ENCODE results near the gene MMS19. TPM values are rescaled to one million over a fixed set of nuclear protein-coding genes. Genes with fewer than 3 reads are reported as not detected.

MMS19 gene
- total RNA-seq, 4 donors from 2014 or later = 56.1 to 70.0 (median 65.0) TPM

DNA sequence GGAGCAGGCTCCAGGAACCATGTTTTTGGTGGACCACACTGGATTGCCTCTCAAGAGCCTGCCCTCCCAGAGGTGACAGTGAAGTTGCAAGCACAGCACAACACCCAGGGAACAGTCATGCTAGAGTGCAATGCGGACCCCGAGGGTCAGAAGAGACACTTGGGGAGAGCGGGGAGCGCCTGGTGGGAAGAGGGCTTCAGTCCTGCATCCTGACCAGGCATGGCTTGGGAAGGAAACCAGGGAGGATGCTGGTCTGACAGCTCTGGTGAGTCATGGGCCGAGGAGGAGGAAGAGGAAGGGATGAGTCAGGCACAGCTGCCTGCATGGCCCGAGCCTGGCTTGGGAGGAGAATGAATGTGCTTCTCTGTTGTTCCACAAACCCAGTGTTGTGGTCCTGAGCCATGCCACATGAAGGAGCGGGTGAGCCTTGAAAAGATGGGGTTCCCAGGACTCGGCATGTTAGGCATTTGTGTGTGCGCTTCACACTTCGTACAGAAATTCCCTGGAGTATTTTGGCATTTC, 44.9 kb upstream of the MMS19 start:
- peaks cover 48 to 52% of the 10 kb centered on the region in 2 donors for H3K4me1 ChIP-seq
- ATAC-seq = peak; percentile 94 to 96
- H3K9me3 ChIP-seq = no peaks in the 10 kb centered on the region
- intact Hi-C loops (cut with DNase I; ENCODE audit: low total_unique reads) (loop anchor here (2.0 kb wide), 1 partner anchor 44 kb away; the partner anchor contains the start of genes MMS19 and UBTD1), in situ Hi-C loops (cut with MboI; ENCODE audit: low sequenced_read_pairs in 4 of 4) (no loop called here)
- H3K27ac ChIP-seq = peak overlapping the region; percentile 73 to 85 (median 81)
- TF ChIP-seq POLR2A (IDR thresholded peaks at IDR 0.05) = no peak
- TF ChIP-seq, protein P1, sequence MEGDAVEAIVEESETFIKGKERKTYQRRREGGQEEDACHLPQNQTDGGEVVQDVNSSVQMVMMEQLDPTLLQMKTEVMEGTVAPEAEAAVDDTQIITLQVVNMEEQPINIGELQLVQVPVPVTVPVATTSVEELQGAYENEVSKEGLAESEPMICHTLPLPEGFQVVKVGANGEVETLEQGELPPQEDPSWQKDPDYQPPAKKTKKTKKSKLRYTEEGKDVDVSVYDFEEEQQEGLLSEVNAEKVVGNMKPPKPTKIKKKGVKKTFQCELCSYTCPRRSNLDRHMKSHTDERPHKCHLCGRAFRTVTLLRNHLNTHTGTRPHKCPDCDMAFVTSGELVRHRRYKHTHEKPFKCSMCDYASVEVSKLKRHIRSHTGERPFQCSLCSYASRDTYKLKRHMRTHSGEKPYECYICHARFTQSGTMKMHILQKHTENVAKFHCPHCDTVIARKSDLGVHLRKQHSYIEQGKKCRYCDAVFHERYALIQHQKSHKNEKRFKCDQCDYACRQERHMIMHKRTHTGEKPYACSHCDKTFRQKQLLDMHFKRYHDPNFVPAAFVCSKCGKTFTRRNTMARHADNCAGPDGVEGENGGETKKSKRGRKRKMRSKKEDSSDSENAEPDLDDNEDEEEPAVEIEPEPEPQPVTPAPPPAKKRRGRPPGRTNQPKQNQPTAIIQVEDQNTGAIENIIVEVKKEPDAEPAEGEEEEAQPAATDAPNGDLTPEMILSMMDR (IDR thresholded peaks at IDR 0.05 in 4 of 5, conservative IDR thresholded peaks at IDR 0.05 in 1 of 5) = no peak
- no peak overlapping the region for H3K4me3 ChIP-seq
- DNase-seq = peak; percentile 81 to 82
- no peaks in the 10 kb centered on the region for H3K27me3 ChIP-seq
- no peaks in the 10 kb centered on the region for H3K36me3 ChIP-seq

DNA sequence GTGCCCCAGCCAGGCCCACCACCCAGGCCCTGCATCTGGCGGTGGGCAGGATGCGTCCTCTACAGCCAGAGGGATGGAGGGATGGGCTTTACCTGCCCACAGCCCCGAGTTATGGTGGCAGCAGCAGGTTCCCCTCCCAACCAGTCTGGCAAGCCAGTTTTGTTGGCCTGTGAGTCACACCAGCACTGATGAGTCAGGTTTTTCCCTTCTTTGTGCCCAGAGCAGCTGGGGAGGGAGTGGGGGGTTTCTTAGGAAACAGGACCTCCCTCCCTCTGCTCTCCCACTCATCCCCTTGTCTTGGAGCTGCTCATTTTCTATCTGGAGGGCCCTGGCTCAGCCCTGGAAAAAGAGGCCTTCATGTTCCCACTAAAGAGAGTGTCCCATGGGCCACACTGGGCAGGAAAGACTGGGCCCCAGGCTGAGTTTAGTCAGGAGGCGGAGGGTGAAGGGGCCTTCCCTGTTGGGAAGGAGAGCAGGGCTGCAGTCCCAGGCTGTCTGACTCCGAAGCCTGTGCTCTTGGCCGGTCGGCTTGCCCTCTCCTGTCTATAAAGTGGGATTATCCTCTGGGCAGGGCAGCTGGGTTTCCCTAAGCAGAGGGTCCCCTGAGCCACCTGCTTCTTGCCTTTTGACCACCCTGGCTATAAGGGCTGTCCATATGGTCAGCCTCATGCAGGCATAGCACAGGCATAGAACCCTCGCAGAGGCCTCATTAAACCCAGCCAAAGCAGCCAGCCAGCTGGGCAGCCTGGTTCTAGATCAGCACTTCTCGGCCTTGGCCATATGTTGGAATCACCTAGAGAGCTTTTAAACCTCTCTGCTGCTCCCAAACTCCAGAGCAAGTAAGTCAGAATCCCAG, 44.2 kb upstream of the MMS19 start:
- H3K27ac ChIP-seq = peak overlapping the region; percentile 73 to 85 (median 81)
- no peaks in the 10 kb centered on the region for H3K36me3 ChIP-seq
- DNase-seq (peak; percentile 46 to 65), ATAC-seq (peak; percentile 73 to 79)
- no peak for TF ChIP-seq POLR2A (IDR thresholded peaks at IDR 0.05)
- TF ChIP-seq, protein P1 (IDR thresholded peaks at IDR 0.05 in 4 of 5, conservative IDR thresholded peaks at IDR 0.05 in 1 of 5) = no peak
- intact Hi-C loops (cut with DNase I; ENCODE audit: low total_unique reads) (loop anchor here (2.0 kb wide), 1 partner anchor 44 kb away; the partner anchor contains the start of genes MMS19 and UBTD1), in situ Hi-C loops (cut with MboI; ENCODE audit: low sequenced_read_pairs in 4 of 4) (no loop called here)
- no peaks in the 10 kb centered on the region for H3K27me3 ChIP-seq
- peaks cover 41 to 47% of the 10 kb centered on the region in 2 donors for H3K4me1 ChIP-seq
- no peaks in the 10 kb centered on the region for H3K9me3 ChIP-seq
- no peak overlapping the region for H3K4me3 ChIP-seq

DNA sequence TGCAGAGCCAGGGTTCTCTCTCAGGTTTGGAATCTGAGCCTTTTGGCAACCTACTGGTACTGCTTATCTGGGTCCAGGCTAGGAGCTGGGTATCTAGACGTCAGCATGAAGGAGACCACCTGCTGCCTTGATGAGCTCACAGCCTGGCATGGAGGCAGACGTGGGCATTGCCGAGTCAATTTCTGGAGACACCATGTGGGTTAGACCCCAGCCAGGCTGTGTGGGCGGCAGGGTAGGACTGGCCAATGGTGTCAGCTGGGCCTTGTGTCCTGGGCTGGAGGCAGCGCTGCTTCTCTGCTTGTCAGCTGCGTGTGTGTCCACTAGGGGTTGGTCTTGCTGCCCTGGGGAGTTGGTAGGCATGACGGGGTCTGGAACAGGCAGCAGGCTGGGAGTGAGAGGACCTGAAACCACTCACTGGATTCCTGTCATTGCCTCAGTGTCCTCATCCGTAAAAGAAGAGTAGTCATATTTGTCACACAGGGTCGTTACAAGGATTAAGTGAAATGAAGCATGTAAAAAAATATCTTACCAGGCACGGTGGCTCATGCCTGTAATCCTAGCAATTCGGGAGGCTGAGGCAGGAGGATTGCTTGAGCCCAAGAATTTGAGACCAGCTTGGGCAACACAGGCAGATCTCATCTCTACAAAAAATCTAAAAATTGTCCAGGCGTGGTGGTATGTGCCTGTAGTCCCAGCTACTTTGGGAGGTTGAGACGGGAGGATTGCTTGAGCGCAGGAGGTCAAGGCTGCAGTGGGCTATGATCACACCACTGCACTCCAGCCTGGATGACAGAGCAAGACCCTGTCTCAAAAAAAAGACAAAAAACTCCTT, 42.7 kb upstream of the MMS19 start:
- peak overlapping the region in 3 of 4 donors; percentile 30 to 79 (median 73) for H3K27ac ChIP-seq
- intact Hi-C loops (cut with DNase I; ENCODE audit: low total_unique reads) (no loop called here), in situ Hi-C loops (cut with MboI; ENCODE audit: low sequenced_read_pairs in 4 of 4) (no loop called here)
- no peak for DNase-seq
- no peak overlapping the region for H3K4me3 ChIP-seq
- H3K4me1 ChIP-seq = peaks cover 34 to 36% of the 10 kb centered on the region in 2 donors
- no peaks in the 10 kb centered on the region for H3K27me3 ChIP-seq
- TF ChIP-seq POLR2A (IDR thresholded peaks at IDR 0.05) = no peak
- TF ChIP-seq, protein P1 (IDR thresholded peaks at IDR 0.05 in 4 of 5, conservative IDR thresholded peaks at IDR 0.05 in 1 of 5) = peak in 1 of 5 experiments; percentile 15
- H3K9me3 ChIP-seq = no peaks in the 10 kb centered on the region
- H3K36me3 ChIP-seq = no peaks in the 10 kb centered on the region
- no peak for ATAC-seq

DNA sequence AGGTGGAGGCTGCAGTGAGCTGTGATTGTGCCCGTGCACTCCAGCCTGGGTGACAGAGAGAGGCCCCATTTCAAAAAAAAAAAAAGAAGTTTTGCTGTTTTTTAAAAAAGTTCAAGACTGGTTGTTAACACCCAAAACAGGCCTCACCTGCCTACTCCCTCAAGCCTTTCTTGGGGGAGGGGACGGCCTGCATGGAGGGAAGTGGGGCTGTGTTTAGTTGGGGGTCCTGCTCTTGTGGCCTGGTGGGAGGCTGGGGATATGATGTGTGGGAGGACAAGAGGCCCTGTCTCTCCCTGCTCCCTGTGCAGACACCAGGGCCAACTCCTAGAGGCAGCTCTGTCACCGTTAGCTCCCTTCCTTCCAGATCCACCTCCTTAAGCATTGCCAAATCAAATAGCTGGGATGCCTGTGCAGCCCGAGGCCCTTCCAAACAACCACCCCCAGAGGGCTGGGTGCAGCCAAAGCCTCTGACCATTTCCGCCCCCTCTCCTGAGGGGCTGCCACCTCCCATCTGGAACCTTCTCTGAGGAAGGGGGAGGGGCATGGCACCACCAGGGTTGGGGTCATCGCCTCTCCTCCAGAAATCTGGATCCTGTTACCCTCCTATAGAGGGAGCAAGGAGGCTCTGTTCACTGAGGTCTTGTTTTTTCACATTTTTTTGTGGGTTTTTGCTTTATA, 41.4 kb upstream of the MMS19 start:
- no peak for TF ChIP-seq POLR2A (IDR thresholded peaks at IDR 0.05)
- TF ChIP-seq, protein P1 (IDR thresholded peaks at IDR 0.05 in 4 of 5, conservative IDR thresholded peaks at IDR 0.05 in 1 of 5) = no peak
- H3K4me3 ChIP-seq = no peak overlapping the region
- H3K4me1 ChIP-seq = peaks cover 34 to 36% of the 10 kb centered on the region in 2 donors
- no peaks in the 10 kb centered on the region for H3K27me3 ChIP-seq
- in situ Hi-C loops (cut with MboI; ENCODE audit: low sequenced_read_pairs in 4 of 4) (no loop called here), intact Hi-C loops (cut with DNase I; ENCODE audit: low total_unique reads) (no loop called here)
- H3K9me3 ChIP-seq = no peaks in the 10 kb centered on the region
- DNase-seq (no peak), ATAC-seq (no peak)
- H3K27ac ChIP-seq = peak overlapping the region in 3 of 4 donors; percentile 4 to 53 (median 46)
- no peaks in the 10 kb centered on the region for H3K36me3 ChIP-seq
